Esophagus muscularis mucosa (tissue), 4 donors: ENCODE measurements around the gene BAD. TPM values are rescaled to one million over a fixed set of nuclear protein-coding genes. Genes with fewer than 3 reads are reported as not detected.

ENCODE experiments used
- DNase-seq: peaks from one replicate; pipeline ENCODE4 v3.0.0-alpha.2; 2017; ENCODE audit errors: extremely low spot score
- H3K27ac ChIP-seq, 4 donors: fragments of 200-600 bp; sonication (generic); replicated peaks in 1 of 4; 1 replicate in 3 of 4; 2 replicates in 1 of 4; pipeline ENCODE4 v1.5.1; 2016 to 2019; ENCODE audit warnings: mild to moderate bottlenecking in 1 of 4
- H3K27me3 ChIP-seq, 4 donors: fragments of 200-600 bp; sonication (generic); one replicate each; pipeline versions ENCODE4 v1.5.1 to v1.6.0; 2016 to 2019
- H3K36me3 ChIP-seq, 4 donors: fragments of 200-600 bp; sonication (generic); one replicate each; pipeline ENCODE4 v1.5.1; 2016 to 2019
- H3K4me1 ChIP-seq, 4 donors: fragments of 200-600 bp; sonication (generic); one replicate each; pipeline ENCODE4 v1.5.1; 2016 to 2019
- H3K4me3 ChIP-seq, 4 donors: fragments of 200-600 bp; sonication (generic); 1 replicate in 2 of 4; 2 replicates in 2 of 4; pipeline ENCODE4 v1.5.1; 2016 to 2019; ENCODE audit warnings: mild to moderate bottlenecking in 4 of 4, moderate library complexity in 1 of 4
- H3K9me3 ChIP-seq, 4 donors: fragments of 200-600 bp; sonication (generic); 1 replicate in 3 of 4; 2 replicates in 1 of 4; pipeline ENCODE4 v1.5.1; 2016 to 2019
- EP300 ChIP-seq: sonication (generic); formaldehyde crosslinking; IDR thresholded peaks from one replicate; pipeline ENCODE4 v1.6.1; 2017; ENCODE audit warnings: antibody characterized with exemption
- POLR2A ChIP-seq: fragments of 450-650 bp; IDR thresholded peaks from one replicate; pipeline ENCODE4 v1.6.1; 2017; ENCODE audit warnings: antibody characterized with exemption, moderate library complexity, mild to moderate bottlenecking, low read depth
- POLR2AphosphoS5 ChIP-seq, 2 donors: sonication (generic); formaldehyde crosslinking; IDR thresholded peaks; one replicate each; pipeline ENCODE4 v1.6.1; 2017; ENCODE audit warnings: antibody characterized with exemption in 2 of 2
- WGBS: methylation state at CpG from one replicate; pipeline ENCODE4 v1.1.5; 2018; 5-methylcytosine and 5-hydroxymethylcytosine counted together
- intact Hi-C: fragments of 100-400 bp; cut with DNase I; formaldehyde crosslinking; loops from one replicate; pipeline ENCODE4 v1.15.1; 2023
- total RNA-seq, 4 donors: library from RNA; depleted of rRNA; stranded (reverse); fragments of >200 nt; gene quantifications; one replicate each; pipeline versions ENCODE4 v1.1.0 to v1.2.1, GENCODE V29; 2016
- TF ChIP-seq, protein P1 (sequence below), 3 experiments: fragments of 200-600 bp in 2 of 3; fragments of 450-650 bp in 1 of 3; sonication (generic) in 2 of 3; IDR thresholded peaks; one replicate each; pipeline ENCODE4 v1.5.1; 2017 to 2019; ENCODE audit warnings: antibody characterized with exemption in 3 of 3, mild to moderate bottlenecking in 2 of 3, moderate library complexity in 1 of 3

Gene BAD
- total RNA-seq, 4 donors from 2014 or later: 99.3 to 138 (median 122) TPM

DNA sequence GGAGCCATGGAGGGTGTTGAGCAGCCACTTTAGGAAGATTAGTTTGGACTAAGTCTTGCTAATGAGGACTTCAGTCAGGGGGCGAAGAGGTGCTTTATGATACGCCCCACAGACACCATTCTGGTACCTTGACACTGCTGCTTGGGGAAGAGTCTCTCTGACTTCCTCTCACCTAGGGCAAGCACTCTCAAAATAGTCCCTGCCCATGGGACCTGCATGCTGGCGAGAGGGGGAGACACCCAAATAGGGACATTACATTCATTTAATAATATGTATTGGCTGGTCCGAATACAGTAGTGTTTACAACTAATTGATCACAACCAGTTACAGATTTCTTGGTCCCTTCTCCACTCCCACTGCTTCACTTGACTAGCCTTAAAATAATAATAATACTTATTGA is 11.3 kb upstream of the BAD start:
- TF ChIP-seq POLR2AphosphoS5 (IDR thresholded peaks at IDR 0.05) (no peak), POLR2A (no peak), EP300 (no peak)
- TF ChIP-seq, protein P1, sequence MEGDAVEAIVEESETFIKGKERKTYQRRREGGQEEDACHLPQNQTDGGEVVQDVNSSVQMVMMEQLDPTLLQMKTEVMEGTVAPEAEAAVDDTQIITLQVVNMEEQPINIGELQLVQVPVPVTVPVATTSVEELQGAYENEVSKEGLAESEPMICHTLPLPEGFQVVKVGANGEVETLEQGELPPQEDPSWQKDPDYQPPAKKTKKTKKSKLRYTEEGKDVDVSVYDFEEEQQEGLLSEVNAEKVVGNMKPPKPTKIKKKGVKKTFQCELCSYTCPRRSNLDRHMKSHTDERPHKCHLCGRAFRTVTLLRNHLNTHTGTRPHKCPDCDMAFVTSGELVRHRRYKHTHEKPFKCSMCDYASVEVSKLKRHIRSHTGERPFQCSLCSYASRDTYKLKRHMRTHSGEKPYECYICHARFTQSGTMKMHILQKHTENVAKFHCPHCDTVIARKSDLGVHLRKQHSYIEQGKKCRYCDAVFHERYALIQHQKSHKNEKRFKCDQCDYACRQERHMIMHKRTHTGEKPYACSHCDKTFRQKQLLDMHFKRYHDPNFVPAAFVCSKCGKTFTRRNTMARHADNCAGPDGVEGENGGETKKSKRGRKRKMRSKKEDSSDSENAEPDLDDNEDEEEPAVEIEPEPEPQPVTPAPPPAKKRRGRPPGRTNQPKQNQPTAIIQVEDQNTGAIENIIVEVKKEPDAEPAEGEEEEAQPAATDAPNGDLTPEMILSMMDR (IDR thresholded peaks at IDR 0.05): no peak
- no peaks in the 10 kb centered on the region for H3K36me3 ChIP-seq
- WGBS: 95% methylated on average over 4 of the region's 4 CpGs
- peaks cover 16 to 100% (median 65%) of the 10 kb centered on the region in 4 donors for H3K27me3 ChIP-seq
- H3K4me1 ChIP-seq: peaks cover 35 to 41% (median 40%) of the 10 kb centered on the region in 4 donors
- no peak for DNase-seq
- intact Hi-C loops: loop anchor here (5.0 kb wide), 1 partner anchor 93 kb away; no protein-coding TSS in a partner anchor
- no peaks in the 10 kb centered on the region for H3K9me3 ChIP-seq
- H3K4me3 ChIP-seq: no peak overlapping the region
- no peak overlapping the region for H3K27ac ChIP-seq

DNA sequence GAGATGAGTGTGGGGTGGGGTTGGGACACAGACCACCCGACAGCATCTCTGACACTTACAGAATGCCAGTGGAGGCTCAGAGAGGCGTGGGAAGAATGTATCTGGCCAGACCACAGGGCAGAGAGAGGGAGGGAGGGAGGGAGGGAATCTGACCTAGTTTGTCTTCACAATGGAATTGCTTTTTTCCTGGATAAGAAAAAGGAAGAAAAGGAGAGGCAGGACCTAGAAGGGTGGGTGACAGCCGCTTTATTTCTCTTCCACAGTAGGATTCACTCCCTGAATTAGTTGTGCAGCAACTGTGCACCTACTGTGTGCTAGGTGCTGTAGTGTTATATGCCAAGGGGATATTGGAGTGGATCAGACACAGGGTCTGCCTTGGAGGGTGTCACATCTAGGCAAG is 10.3 kb upstream of the BAD start:
- WGBS: 44% methylated on average over 3 of the region's 3 CpGs
- H3K27me3 ChIP-seq: peaks cover 13 to 100% (median 62%) of the 10 kb centered on the region in 4 donors
- H3K27ac ChIP-seq: no peak overlapping the region
- peaks cover 25 to 33% (median 31%) of the 10 kb centered on the region in 4 donors for H3K4me1 ChIP-seq
- DNase-seq: no peak
- no peak overlapping the region for H3K4me3 ChIP-seq
- H3K36me3 ChIP-seq: peaks cover 0 to 2% (median 0%) of the 10 kb centered on the region in 4 donors
- intact Hi-C loops: loop anchor here (5.0 kb wide), 1 partner anchor 92 kb away; no protein-coding TSS in a partner anchor
- no peaks in the 10 kb centered on the region for H3K9me3 ChIP-seq
- TF ChIP-seq, protein P1 (IDR thresholded peaks at IDR 0.05): no peak
- TF ChIP-seq EP300 (no peak), POLR2AphosphoS5 (IDR thresholded peaks at IDR 0.05) (no peak), POLR2A (no peak)

DNA sequence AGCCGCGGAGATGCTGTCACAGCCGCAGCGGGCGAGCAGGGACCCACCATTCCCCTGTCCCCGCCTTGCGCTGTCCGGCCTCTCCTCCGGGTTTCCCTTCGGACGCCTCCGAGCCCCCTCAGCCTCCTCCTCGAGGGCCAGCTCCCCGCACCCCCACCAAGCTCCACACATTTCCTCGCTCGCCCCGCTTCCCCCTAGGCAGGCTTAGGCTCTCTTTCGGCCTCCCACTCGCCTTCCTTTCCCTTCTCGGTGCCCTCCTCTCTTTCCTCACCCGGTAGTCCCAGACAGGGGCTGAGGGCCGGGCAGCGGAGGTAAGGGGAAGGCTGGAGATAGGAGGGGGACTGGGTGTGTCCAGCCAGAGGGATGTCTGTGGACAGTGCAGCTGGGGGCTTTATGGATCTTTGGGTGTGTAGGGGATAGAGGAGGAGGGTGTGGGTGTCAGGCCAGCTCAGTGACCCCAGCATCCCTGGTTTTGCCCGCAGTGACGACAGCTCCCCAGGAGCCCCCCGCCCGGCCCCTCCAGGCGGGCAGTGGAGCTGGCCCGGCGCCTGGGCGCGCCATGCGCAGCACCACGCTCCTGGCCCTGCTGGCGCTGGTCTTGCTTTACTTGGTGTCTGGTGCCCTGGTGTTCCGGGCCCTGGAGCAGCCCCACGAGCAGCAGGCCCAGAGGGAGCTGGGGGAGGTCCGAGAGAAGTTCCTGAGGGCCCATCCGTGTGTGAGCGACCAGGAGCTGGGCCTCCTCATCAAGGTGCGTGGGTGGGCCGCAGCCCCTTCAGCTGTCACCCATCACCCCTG is 8.2 kb upstream of the BAD start:
- Histone ChIP-seq H3K27ac (no peak overlapping the region), H3K4me1 (peaks cover 16 to 30% (median 22%) of the 10 kb centered on the region in 4 donors), H3K27me3 (peaks cover 9 to 81% (median 46%) of the 10 kb centered on the region in 4 donors), H3K4me3 (peak overlapping the region; percentile 43 to 56 (median 50)), H3K9me3 (no peaks in the 10 kb centered on the region), H3K36me3 (peaks cover 0 to 16% (median 6%) of the 10 kb centered on the region in 4 donors)
- WGBS: 29% methylated on average over 16 of the region's 42 CpGs
- intact Hi-C loops: no loop called here
- TF ChIP-seq EP300: no peak
- no peak for TF ChIP-seq POLR2A
- TF ChIP-seq POLR2AphosphoS5 (IDR thresholded peaks at IDR 0.05): no peak
- TF ChIP-seq, protein P1 (IDR thresholded peaks at IDR 0.05): no peak
- DNase-seq: no peak

DNA sequence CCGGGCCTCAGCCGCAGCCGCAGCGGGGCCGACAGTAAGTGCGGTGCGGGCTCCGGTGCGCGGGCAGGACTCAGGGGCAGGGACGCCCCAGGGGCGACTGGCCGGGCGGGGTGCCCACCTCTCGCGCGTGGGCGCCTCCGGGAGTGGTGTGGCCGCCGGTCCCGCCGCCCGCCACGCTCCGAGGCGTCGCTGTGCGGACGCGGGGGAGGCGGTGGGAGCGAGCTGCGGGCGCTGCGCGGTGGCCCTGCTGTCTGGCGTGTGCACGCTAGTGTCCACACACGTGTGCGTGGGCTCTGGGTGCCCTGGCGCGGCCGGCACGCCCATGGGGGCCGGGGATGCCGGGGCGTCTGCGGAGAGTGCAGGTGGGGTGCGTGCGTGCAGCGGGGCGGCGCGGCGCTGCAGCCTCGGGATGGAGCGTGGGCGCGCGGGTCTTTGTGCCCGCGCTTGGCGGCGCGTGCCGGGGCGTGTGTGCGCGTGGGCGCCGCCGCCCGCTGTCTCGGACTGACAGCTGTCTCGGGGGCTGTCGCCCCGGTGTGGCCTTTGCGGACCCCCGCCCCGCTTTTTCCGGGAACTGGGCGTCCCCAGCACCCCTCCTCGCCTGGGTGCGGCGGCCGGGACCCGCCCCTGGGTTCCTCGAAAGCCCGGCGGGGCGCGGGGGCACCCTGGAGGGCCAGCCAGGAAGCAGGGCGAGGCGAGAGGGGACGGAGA is 7.4 kb upstream of the BAD start:
- WGBS: no CpG with 5 or more reads among the region's 96 CpGs
- TF ChIP-seq EP300 (no peak), POLR2A (no peak), POLR2AphosphoS5 (IDR thresholded peaks at IDR 0.05) (no peak)
- TF ChIP-seq, protein P1 (IDR thresholded peaks at IDR 0.05): no peak
- Histone ChIP-seq H3K27ac (no peak overlapping the region), H3K4me3 (peak overlapping the region; percentile 43 to 56 (median 50)), H3K27me3 (peaks cover 9 to 73% (median 40%) of the 10 kb centered on the region in 4 donors), H3K4me1 (peaks cover 16 to 38% (median 26%) of the 10 kb centered on the region in 4 donors), H3K9me3 (no peaks in the 10 kb centered on the region), H3K36me3 (peaks cover 0 to 16% (median 7%) of the 10 kb centered on the region in 4 donors)
- intact Hi-C loops: no loop called here
- DNase-seq: no peak
